HepG2 (cell line): ENCODE results near the gene MT1M. TPM values are rescaled to one million over a fixed set of nuclear protein-coding genes. Genes with fewer than 3 reads are reported as not detected.

Source experiments
- ARNTL ChIP-seq: sonication (generic); formaldehyde crosslinking; IDR thresholded peaks from 2 replicates; pipeline ENCODE4 v1.4.0; 2020; ENCODE audit warnings: mild to moderate bottlenecking, missing genetic modification reagents
- ATRX ChIP-seq: sonication (generic); formaldehyde crosslinking; IDR thresholded peaks from 2 replicates; pipeline ENCODE4 v1.4.0; 2020; ENCODE audit warnings: missing genetic modification reagents, borderline replicate concordance
- ELK4 ChIP-seq: sonication (generic); formaldehyde crosslinking; IDR thresholded peaks from 2 replicates; pipeline ENCODE4 v1.9.0; 2021; ENCODE audit warnings: missing genetic modification reagents, borderline replicate concordance
- HNRNPH1 ChIP-seq: fragments of 200-400 bp; formaldehyde crosslinking; optimal IDR thresholded peaks from 2 replicates; pipeline ENCODE3; 2017; ENCODE audit warnings: mild to moderate bottlenecking, low read depth, low read length
- HOXA7 ChIP-seq: sonication (generic); formaldehyde crosslinking; IDR thresholded peaks from 2 replicates; pipeline ENCODE4 v1.8.1; 2022; ENCODE audit warnings: mild to moderate bottlenecking, missing genetic modification reagents, moderate library complexity
- IRF2 ChIP-seq: IDR thresholded peaks from 2 replicates; pipeline ENCODE4 v1.6.1; 2018; ENCODE audit warnings: missing genetic modification reagents, missing compliant biosample characterization
- KDM2A ChIP-seq: sonication (generic); formaldehyde crosslinking; IDR thresholded peaks from 2 replicates; pipeline ENCODE4 v1.4.0; 2020; ENCODE audit warnings: low read depth, missing genetic modification reagents, borderline replicate concordance
- MBNL3 ChIP-seq: fragments of 250-450 bp; sonication (Bioruptor Pico); conservative IDR thresholded peaks from 2 replicates; pipeline ENCODE4 v1.8.0; 2022; ENCODE audit warnings: mild to moderate bottlenecking, inconsistent platforms
- MED1 ChIP-seq: sonication (generic); formaldehyde crosslinking; IDR thresholded peaks from 2 replicates; pipeline ENCODE4 v1.4.0; 2020; ENCODE audit warnings: missing genetic modification reagents
- MED8 ChIP-seq: sonication (generic); formaldehyde crosslinking; IDR thresholded peaks from 2 replicates; pipeline ENCODE4 v1.8.1; 2023; ENCODE audit warnings: mild to moderate bottlenecking, missing genetic modification reagents; ENCODE audit not compliant: insufficient replicate concordance
- MEIS1 ChIP-seq: sonication (generic); formaldehyde crosslinking; IDR thresholded peaks from 2 replicates; pipeline ENCODE4 v1.9.0; 2021; ENCODE audit warnings: mild to moderate bottlenecking, missing genetic modification reagents, moderate library complexity, borderline replicate concordance
- MIER3 ChIP-seq: IDR thresholded peaks from 2 replicates; pipeline ENCODE4 v1.6.1; 2016; ENCODE audit warnings: missing compliant biosample characterization, borderline replicate concordance
- MIXL1 ChIP-seq: IDR thresholded peaks from 2 replicates; pipeline ENCODE4 v1.6.1; 2016
- MYC ChIP-seq: sonication (generic); formaldehyde crosslinking; IDR thresholded peaks from 2 replicates; pipeline ENCODE4 v1.9.0; 2021; ENCODE audit warnings: missing genetic modification reagents, borderline replicate concordance
- NFKB2 ChIP-seq: sonication (generic); formaldehyde crosslinking; IDR thresholded peaks from 2 replicates; pipeline ENCODE4 v1.4.0; 2020; ENCODE audit warnings: missing genetic modification reagents, borderline replicate concordance
- NR0B2 ChIP-seq: sonication (generic); formaldehyde crosslinking; IDR thresholded peaks from 2 replicates; pipeline ENCODE4 v1.4.0; 2020; ENCODE audit warnings: mild to moderate bottlenecking, missing genetic modification reagents
- PAX8 ChIP-seq: sonication (generic); formaldehyde crosslinking; IDR thresholded peaks from 2 replicates; pipeline ENCODE4 v1.8.0; 2022; ENCODE audit warnings: mild to moderate bottlenecking, missing genetic modification reagents, borderline replicate concordance
- SSRP1 ChIP-seq: IDR thresholded peaks from 2 replicates; pipeline ENCODE4 v1.6.1; 2016; ENCODE audit warnings: control low read depth
- TEF ChIP-seq: sonication (generic); formaldehyde crosslinking; IDR thresholded peaks from 2 replicates; pipeline ENCODE4 v1.5.0; 2020; ENCODE audit warnings: missing genetic modification reagents
- THAP8 ChIP-seq: sonication (generic); formaldehyde crosslinking; IDR thresholded peaks from 2 replicates; pipeline ENCODE4 v1.5.1; 2020; ENCODE audit warnings: missing genetic modification reagents, mild to moderate bottlenecking, borderline replicate concordance
- ZBTB39 ChIP-seq: sonication (generic); formaldehyde crosslinking; IDR thresholded peaks from 2 replicates; pipeline ENCODE4 v1.5.0; 2020; ENCODE audit warnings: missing genetic modification reagents
- ZNF17 ChIP-seq: sonication (generic); formaldehyde crosslinking; IDR thresholded peaks from 2 replicates; pipeline ENCODE4 v1.5.0; 2020; ENCODE audit warnings: mild to moderate bottlenecking, missing genetic modification reagents
- ZNF317 ChIP-seq: sonication (generic); formaldehyde crosslinking; IDR thresholded peaks from 2 replicates; pipeline ENCODE4 v1.5.0; 2020; ENCODE audit warnings: mild to moderate bottlenecking, missing genetic modification reagents
- ZNF331 ChIP-seq: sonication (generic); formaldehyde crosslinking; IDR thresholded peaks from 2 replicates; pipeline ENCODE4 v1.4.0; 2020; ENCODE audit warnings: missing genetic modification reagents
- ZNF691 ChIP-seq: sonication (generic); formaldehyde crosslinking; IDR thresholded peaks from 2 replicates; pipeline ENCODE4 v1.4.0; 2020; ENCODE audit warnings: missing genetic modification reagents, low read depth, mild to moderate bottlenecking, borderline replicate concordance
- polyA plus RNA-seq, 8 experiments: library from polyadenylated mRNA; depleted of rRNA in 3 of 8; stranded (reverse) in 7 of 8; unstranded in 1 of 8; fragments of >200 nt; fragmentation: Illumina TruSeq in 4 of 8; extraction: Trizol in 4 of 8; gene quantifications; 2 replicates each; pipeline versions ENCODE4 v1.2.1 to v1.2.3, GENCODE V29; 2011 to 2016; ENCODE audit warnings: low read depth in 4 of 8, missing spikeins in 1 of 8, mixed read lengths in 1 of 8; ENCODE audit not compliant: insufficient read depth in 1 of 8
- total RNA-seq, 5 experiments: library from RNA; depleted of rRNA; stranded (reverse); fragments of >200 nt; fragmentation: Illumina TruSeq; extraction: Trizol; gene quantifications; 2 replicates each; pipeline ENCODE4 v1.2.3, GENCODE V29; 2016; ENCODE audit warnings: low read depth in 1 of 5

The MT1M gene
- total and polyA plus RNA-seq, 2 of the 13 experiments (the other 11 are each of a cell fraction or from before 2014, with no cell fraction given): 4.6 TPM; not detected in 1

GRCh38 chr16:56603589-56603988, 28.9 kb upstream of the MT1M start (continued):
- peak; percentile 53; the same call in 1 of the 2 replicates for TF ChIP-seq MIER3 (CRISPR knock-in tag)
- TF ChIP-seq ATRX (CRISPR knock-in tag): no peak
- TF ChIP-seq ZNF691 (CRISPR knock-in tag): 0 out of 2 replicates have a peak, but pooled peaks have one; percentile 23
- no peak for TF ChIP-seq NR0B2 (CRISPR knock-in tag)
- peak; percentile 77 for TF ChIP-seq IRF2 (CRISPR knock-in tag)
- no peak for TF ChIP-seq ZNF17
- peak; percentile 74 for TF ChIP-seq MED1 (CRISPR knock-in tag)
- TF ChIP-seq ZNF331 (CRISPR knock-in tag): peak; percentile 46; the same call in 1 of the 2 replicates
- no peak for TF ChIP-seq MBNL3 (CRISPR knock-in tag)
- TF ChIP-seq NFKB2 (CRISPR knock-in tag): no peak
- no peak for TF ChIP-seq ARNTL (CRISPR knock-in tag)
- TF ChIP-seq THAP8 (CRISPR knock-in tag): no peak
- TF ChIP-seq PAX8 (CRISPR knock-in tag): no peak
- TF ChIP-seq MIXL1 (CRISPR knock-in tag): peak; percentile 84
- TF ChIP-seq MED8 (CRISPR knock-in tag): no peak
- no peak for TF ChIP-seq HOXA7 (CRISPR knock-in tag)
- peak; percentile 33; the same call in 1 of the 2 replicates for TF ChIP-seq MEIS1 (CRISPR knock-in tag)
- TF ChIP-seq TEF (CRISPR knock-in tag): no peak
- TF ChIP-seq ZNF317 (CRISPR knock-in tag): 0 out of 2 replicates have a peak, but pooled peaks have one; percentile 43
- no peak for TF ChIP-seq MYC (CRISPR knock-in tag)
- TF ChIP-seq ZBTB39 (CRISPR knock-in tag): no peak
- TF ChIP-seq SSRP1 (CRISPR knock-in tag): 0 out of 2 replicates have a peak, but pooled peaks have one; percentile 31
- no peak for TF ChIP-seq HNRNPH1
- no peak for TF ChIP-seq ELK4 (CRISPR knock-in tag)
- peak; percentile 58; the same call in 1 of the 2 replicates for TF ChIP-seq KDM2A (CRISPR knock-in tag)
